ENCODE measurements around the gene FAIM2.

Gene FAIM2

GRCh38 chr12:49949866-49950265 is 46.2 kb upstream of the FAIM2 start:
- Histone ChIP-seq H3K4me3 (replicated peaks; ENCODE audit: low read depth, low read length) (no peak overlapping the region), H3K36me3 (ENCODE audit: control insufficient read depth, insufficient read depth, low read length) (no peaks in the 10 kb centered on the region), H3K27me3 (replicated peaks; ENCODE audit: control insufficient read depth, insufficient read depth, low read length) (peaks cover 3% of the 10 kb centered on the region)
- DNase-seq (ENCODE audit: extremely low read depth, insufficient read length) = no peak
- TF ChIP-seq, protein P1, sequence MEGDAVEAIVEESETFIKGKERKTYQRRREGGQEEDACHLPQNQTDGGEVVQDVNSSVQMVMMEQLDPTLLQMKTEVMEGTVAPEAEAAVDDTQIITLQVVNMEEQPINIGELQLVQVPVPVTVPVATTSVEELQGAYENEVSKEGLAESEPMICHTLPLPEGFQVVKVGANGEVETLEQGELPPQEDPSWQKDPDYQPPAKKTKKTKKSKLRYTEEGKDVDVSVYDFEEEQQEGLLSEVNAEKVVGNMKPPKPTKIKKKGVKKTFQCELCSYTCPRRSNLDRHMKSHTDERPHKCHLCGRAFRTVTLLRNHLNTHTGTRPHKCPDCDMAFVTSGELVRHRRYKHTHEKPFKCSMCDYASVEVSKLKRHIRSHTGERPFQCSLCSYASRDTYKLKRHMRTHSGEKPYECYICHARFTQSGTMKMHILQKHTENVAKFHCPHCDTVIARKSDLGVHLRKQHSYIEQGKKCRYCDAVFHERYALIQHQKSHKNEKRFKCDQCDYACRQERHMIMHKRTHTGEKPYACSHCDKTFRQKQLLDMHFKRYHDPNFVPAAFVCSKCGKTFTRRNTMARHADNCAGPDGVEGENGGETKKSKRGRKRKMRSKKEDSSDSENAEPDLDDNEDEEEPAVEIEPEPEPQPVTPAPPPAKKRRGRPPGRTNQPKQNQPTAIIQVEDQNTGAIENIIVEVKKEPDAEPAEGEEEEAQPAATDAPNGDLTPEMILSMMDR (IDR thresholded peaks at IDR 0.05; ENCODE audit: insufficient read depth, low read length, poor library complexity, severe bottlenecking) = no peak

DNA sequence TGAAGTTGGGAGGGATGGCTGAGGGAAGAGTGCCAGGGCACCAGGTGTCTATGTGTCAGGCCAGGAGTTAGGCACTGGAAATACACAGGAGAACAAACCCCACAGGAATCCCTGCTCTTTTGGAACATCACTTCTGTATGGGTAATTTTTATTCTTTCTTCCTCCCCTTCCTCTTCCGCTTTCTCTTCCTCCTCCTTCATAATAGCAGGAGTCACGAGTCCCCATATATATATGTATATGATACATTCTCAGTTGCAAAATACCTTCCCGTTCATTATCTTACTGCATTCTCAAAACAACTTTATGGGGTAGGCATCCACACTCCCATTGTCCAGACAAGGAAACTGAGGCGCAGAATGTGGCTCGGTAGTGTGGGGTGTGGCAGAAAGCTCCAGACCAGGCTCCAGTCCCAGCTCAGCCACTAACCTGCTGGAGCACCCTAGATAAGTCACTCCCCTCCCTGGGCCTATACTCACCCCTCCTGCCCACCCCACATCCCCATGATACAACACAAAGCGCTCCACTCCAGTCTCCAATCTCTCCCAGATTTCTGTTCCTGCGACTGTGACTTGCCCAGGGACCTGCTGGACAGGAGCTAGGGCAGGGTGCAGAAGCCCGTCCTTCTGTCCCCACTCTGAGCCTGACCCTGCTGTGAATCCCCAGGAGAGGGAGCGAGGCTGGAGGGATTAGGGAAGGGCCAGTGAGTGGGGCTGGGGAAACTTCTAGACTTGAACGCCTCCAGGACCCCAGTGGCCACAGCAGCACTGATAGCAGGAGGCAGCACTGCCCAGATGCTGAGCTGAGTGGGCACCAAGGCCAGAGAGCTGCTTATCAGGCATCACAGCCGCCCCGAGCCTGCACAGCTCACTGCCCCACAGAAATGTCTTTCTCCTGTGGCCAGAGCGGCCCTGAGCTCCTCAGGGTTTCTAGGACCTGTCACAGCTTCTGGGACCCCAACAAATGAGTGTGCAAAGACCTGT is 45.5 kb upstream of the FAIM2 start:
- DNase-seq (ENCODE audit: extremely low read depth, insufficient read length) = no peak
- peaks cover 2% of the 10 kb centered on the region for H3K27me3 ChIP-seq (replicated peaks; ENCODE audit: control insufficient read depth, insufficient read depth, low read length)
- TF ChIP-seq, protein P1 (IDR thresholded peaks at IDR 0.05; ENCODE audit: insufficient read depth, low read length, poor library complexity, severe bottlenecking) = no peak
- no peak overlapping the region for H3K4me3 ChIP-seq (replicated peaks; ENCODE audit: low read depth, low read length)
- H3K36me3 ChIP-seq (ENCODE audit: control insufficient read depth, insufficient read depth, low read length) = no peaks in the 10 kb centered on the region

GRCh38 chr12:49947593-49948226 is 44.0 kb upstream of the FAIM2 start:
- Histone ChIP-seq H3K27me3 (replicated peaks; ENCODE audit: control insufficient read depth, insufficient read depth, low read length) (peaks cover 2% of the 10 kb centered on the region), H3K36me3 (ENCODE audit: control insufficient read depth, insufficient read depth, low read length) (no peaks in the 10 kb centered on the region), H3K4me3 (replicated peaks; ENCODE audit: low read depth, low read length) (no peak overlapping the region)
- TF ChIP-seq, protein P1 (IDR thresholded peaks at IDR 0.05; ENCODE audit: insufficient read depth, low read length, poor library complexity, severe bottlenecking) = no peak
- DNase-seq (ENCODE audit: extremely low read depth, insufficient read length) = no peak

DNA sequence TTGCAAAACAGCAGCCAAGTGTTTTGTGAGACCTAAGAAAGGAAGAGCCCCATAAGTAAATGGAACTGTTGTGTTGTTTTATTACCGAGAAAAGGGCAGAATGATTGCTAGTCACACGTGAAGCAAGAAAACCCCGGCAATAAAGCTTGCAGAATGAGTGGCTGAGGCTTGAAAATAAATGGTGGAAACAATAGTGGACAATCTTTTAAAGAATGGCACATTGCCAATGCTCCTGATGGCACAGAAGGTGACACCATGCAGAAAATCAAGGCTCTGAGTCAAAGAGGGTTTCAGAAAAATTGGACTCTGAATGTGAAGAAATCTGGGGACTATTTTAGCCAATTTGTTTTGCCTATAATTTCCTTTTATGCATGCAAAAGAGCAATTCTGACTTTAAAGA is 42.8 kb upstream of the FAIM2 start:
- Histone ChIP-seq H3K36me3 (ENCODE audit: control insufficient read depth, insufficient read depth, low read length) (no peaks in the 10 kb centered on the region), H3K4me3 (replicated peaks; ENCODE audit: low read depth, low read length) (no peak overlapping the region), H3K27me3 (replicated peaks; ENCODE audit: control insufficient read depth, insufficient read depth, low read length) (peaks cover 2% of the 10 kb centered on the region)
- TF ChIP-seq, protein P1 (IDR thresholded peaks at IDR 0.05; ENCODE audit: insufficient read depth, low read length, poor library complexity, severe bottlenecking) = no peak
- no peak for DNase-seq (ENCODE audit: extremely low read depth, insufficient read length)

GRCh38 chr12:49946086-49946485 is 42.4 kb upstream of the FAIM2 start:
- TF ChIP-seq, protein P1 (IDR thresholded peaks at IDR 0.05; ENCODE audit: insufficient read depth, low read length, poor library complexity, severe bottlenecking) = no peak
- peaks cover 2% of the 10 kb centered on the region for H3K27me3 ChIP-seq (replicated peaks; ENCODE audit: control insufficient read depth, insufficient read depth, low read length)
- H3K36me3 ChIP-seq (ENCODE audit: control insufficient read depth, insufficient read depth, low read length) = no peaks in the 10 kb centered on the region
- H3K4me3 ChIP-seq (replicated peaks; ENCODE audit: low read depth, low read length) = no peak overlapping the region
- DNase-seq (ENCODE audit: extremely low read depth, insufficient read length) = no peak

Data from GM06990 (cell line).